H1 (cell line): Measurements from ENCODE around the gene PCDH19. TPM values are rescaled to one million over a fixed set of nuclear protein-coding genes. Genes with fewer than 3 reads are reported as not detected.
A peak's percentile ranks its signal among the peaks of the same experiment; 100 is the strongest.

Experiments used
- CTCF ChIA-PET: fragments of 300-600 bp; sonication (Branson Sonifier 250); formaldehyde crosslinking; loops from one replicate; lab custom pipeline; 2021; ENCODE audit not compliant: partially characterized antibody; lab: Charles Lee
- POLR2A ChIA-PET: fragments of 300-600 bp; sonication (Branson Sonifier 250); formaldehyde crosslinking; loops from one replicate; lab custom pipeline; 2021; ENCODE audit warnings: inconsistent platforms; ENCODE audit not compliant: partially characterized antibody; lab: Charles Lee
- DNase-seq, 2 experiments: peaks; one replicate each; pipeline versions ENCODE4 v3.0.0 to v3.0.0-alpha.2; 2010 to 2022; ENCODE audit warnings: low spot score in 2 of 2, low read depth in 1 of 2, mixed read lengths in 1 of 2
- FAIRE-seq: peaks from 2 replicates; lab custom pipeline; 2011; peaks lifted over from hg19 to GRCh38; lab: Jason Lieb, UNC
- H2AFZ ChIP-seq: 2 replicates; pipeline ENCODE4 v1.8.1; 2012; ENCODE audit warnings: low read length, inconsistent platforms
- H2AK5ac ChIP-seq: 2 replicates; pipeline ENCODE4 v1.6.1; 2013; ENCODE audit warnings: low read depth, low read length
- H2BK120ac ChIP-seq: replicated peaks from 2 replicates; pipeline ENCODE3; 2013; ENCODE audit warnings: low read depth, low read length, inconsistent platforms
- H2BK12ac ChIP-seq: 2 replicates; pipeline ENCODE4 v1.6.1; 2013; ENCODE audit warnings: low read depth, low read length
- H2BK15ac ChIP-seq: 2 replicates; pipeline ENCODE4 v1.6.1; 2013; ENCODE audit warnings: low read length
- H2BK20ac ChIP-seq: 2 replicates; pipeline ENCODE4 v1.6.1; 2013; ENCODE audit warnings: low read length
- H2BK5ac ChIP-seq: 2 replicates; pipeline ENCODE4 v1.6.1; 2013; ENCODE audit warnings: low read depth, low read length
- H3K14ac ChIP-seq: 2 replicates; pipeline ENCODE4 v1.6.1; 2013; ENCODE audit warnings: inconsistent platforms; ENCODE audit not compliant: insufficient read length
- H3K18ac ChIP-seq: 2 replicates; pipeline ENCODE4 v1.6.1; 2013; ENCODE audit warnings: low read length; ENCODE audit errors: extremely low read depth
- H3K23ac ChIP-seq: 2 replicates; pipeline ENCODE4 v1.6.1; 2013; ENCODE audit warnings: inconsistent platforms; ENCODE audit not compliant: insufficient read length
- H3K23me2 ChIP-seq: 2 replicates; pipeline ENCODE4 v1.6.1; 2013; ENCODE audit warnings: low read depth, low read length
- H3K27ac ChIP-seq: 2 replicates; pipeline ENCODE4 v1.6.1; 2011; ENCODE audit warnings: low read depth, low read length, inconsistent platforms
- H3K27me3 ChIP-seq, 4 experiments: replicated peaks in 1 of 4; 1 replicate in 1 of 4; 2 replicates in 3 of 4; pipeline versions ENCODE4 v1.6.1 to v1.8.1; 2011 to 2013; ENCODE audit warnings: low read length in 3 of 4, mild to moderate bottlenecking in 3 of 4, inconsistent platforms in 2 of 4, mixed read lengths in 2 of 4, moderate library complexity in 1 of 4; ENCODE audit not compliant: control insufficient read depth in 3 of 4, insufficient read depth in 3 of 4; ENCODE audit errors: extremely low read depth in 1 of 4
- H3K36me3 ChIP-seq, 4 experiments: 2 replicates each; pipeline versions ENCODE4 v1.6.1 to v1.8.1; 2011 to 2013; ENCODE audit warnings: mild to moderate bottlenecking in 4 of 4, low read length in 3 of 4, moderate library complexity in 2 of 4, control low read depth in 1 of 4, inconsistent platforms in 1 of 4; ENCODE audit not compliant: insufficient read depth in 4 of 4, control insufficient read depth in 2 of 4
- H3K4ac ChIP-seq: replicated peaks from 2 replicates; pipeline ENCODE3; 2013; ENCODE audit warnings: low read length, low read depth, mixed read lengths, inconsistent platforms; ENCODE audit not compliant: insufficient read length
- H3K4me1 ChIP-seq, 4 experiments: replicated peaks in 1 of 4; 1 replicate in 1 of 4; 2 replicates in 3 of 4; pipeline versions ENCODE4 v1.6.1 to v1.8.1; 2011 to 2013; ENCODE audit warnings: low read length in 3 of 4, inconsistent platforms in 2 of 4, mixed read lengths in 1 of 4; ENCODE audit not compliant: insufficient read depth in 4 of 4, control insufficient read depth in 3 of 4
- H3K4me2 ChIP-seq, 2 experiments: 2 replicates each; pipeline versions ENCODE4 v1.6.1 to v1.8.1; 2011 to 2013; ENCODE audit warnings: low read depth in 2 of 2, low read length in 2 of 2, control low read depth in 1 of 2, inconsistent platforms in 1 of 2, mild to moderate bottlenecking in 1 of 2; ENCODE audit not compliant: insufficient read depth in 1 of 2
- H3K4me3 ChIP-seq, 4 experiments: fragments of 200-600, 300-600 bp in 1 of 4; sonication (generic), shearing (Covaris generic), sonication (Bioruptor Twin) in 1 of 4; 2 replicates each; pipeline versions ENCODE4 v1.5.1 to v1.8.1; 2011 to 2016; ENCODE audit warnings: low read length in 4 of 4, low read depth in 3 of 4, control low read depth in 2 of 4, inconsistent platforms in 2 of 4, mild to moderate bottlenecking in 2 of 4, mixed read lengths in 1 of 4, moderate library complexity in 1 of 4; ENCODE audit not compliant: insufficient read depth in 2 of 4; ENCODE audit errors: extremely low read depth in 1 of 4
- H3K56ac ChIP-seq: replicated peaks from 2 replicates; pipeline ENCODE3; 2013; ENCODE audit warnings: low read depth, mild to moderate bottlenecking, mixed read lengths, low read length, inconsistent platforms; ENCODE audit not compliant: insufficient read length
- H3K79me1 ChIP-seq: 2 replicates; pipeline ENCODE4 v1.6.1; 2013; ENCODE audit warnings: low read depth, low read length, control low read depth
- H3K79me2 ChIP-seq, 2 experiments: 2 replicates each; pipeline versions ENCODE4 v1.6.1 to v1.8.1; 2012 to 2013; ENCODE audit warnings: low read length in 2 of 2, mild to moderate bottlenecking in 2 of 2, inconsistent platforms in 1 of 2; ENCODE audit not compliant: insufficient read depth in 2 of 2, control insufficient read depth in 1 of 2
- H3K9ac ChIP-seq, 4 experiments: replicated peaks in 1 of 4; 1 replicate in 1 of 4; 2 replicates in 3 of 4; pipeline versions ENCODE4 v1.6.1 to v1.8.1; 2011 to 2013; ENCODE audit warnings: low read depth in 3 of 4, low read length in 3 of 4, control low read depth in 2 of 4, mild to moderate bottlenecking in 2 of 4, moderate library complexity in 2 of 4, inconsistent platforms in 1 of 4; ENCODE audit errors: extremely low read depth in 1 of 4
- H3K9me3 ChIP-seq, 2 experiments: 2 replicates each; pipeline versions ENCODE4 v1.6.1 to v1.8.1; 2012 to 2013; ENCODE audit warnings: mild to moderate bottlenecking in 2 of 2, moderate library complexity in 2 of 2, control low read depth in 1 of 2, inconsistent platforms in 1 of 2, low read depth in 1 of 2, low read length in 1 of 2, mixed read lengths in 1 of 2; ENCODE audit not compliant: insufficient read depth in 2 of 2
- H4K20me1 ChIP-seq, 2 experiments: replicated peaks in 1 of 2; 2 replicates each; pipeline versions ENCODE3 to v1.8.1; 2011 to 2013; ENCODE audit warnings: inconsistent platforms in 2 of 2, low read length in 2 of 2, mild to moderate bottlenecking in 1 of 2; ENCODE audit not compliant: insufficient read depth in 2 of 2, control insufficient read depth in 1 of 2
- H4K5ac ChIP-seq: 2 replicates; pipeline ENCODE4 v1.6.1; 2013; ENCODE audit warnings: low read length, low read depth, mixed read lengths, inconsistent platforms; ENCODE audit not compliant: insufficient read length
- H4K8ac ChIP-seq: 2 replicates; pipeline ENCODE4 v1.8.0; 2013; ENCODE audit warnings: mild to moderate bottlenecking, moderate library complexity, low read length, inconsistent platforms; ENCODE audit not compliant: insufficient read depth; ENCODE audit errors: extremely low read depth
- H4K91ac ChIP-seq: replicated peaks from 2 replicates; pipeline ENCODE3; 2013; ENCODE audit warnings: low read length, mixed read lengths, inconsistent platforms; ENCODE audit not compliant: insufficient read length
- BCL11A ChIP-seq, 2 experiments: IDR thresholded peaks; one replicate each; pipeline ENCODE4 v1.6.1; 2011; ENCODE audit warnings: low read depth in 2 of 2, low read length in 2 of 2, mild to moderate bottlenecking in 2 of 2
- CHD1 ChIP-seq: IDR thresholded peaks from 2 replicates; pipeline ENCODE4 v1.6.1; 2012; ENCODE audit warnings: low read depth, low read length, improper control_type of control experiment
- CTCF ChIP-seq, 3 experiments: IDR thresholded peaks; 1 replicate in 2 of 3; 2 replicates in 1 of 3; pipeline versions ENCODE4 v1.5.1 to v1.6.1; 2011; ENCODE audit warnings: low read length in 3 of 3, mild to moderate bottlenecking in 3 of 3, inconsistent platforms in 2 of 3, low read depth in 1 of 3, moderate library complexity in 1 of 3; ENCODE audit not compliant: insufficient read depth in 1 of 3; ENCODE audit errors: control extremely low read depth in 1 of 3
- GTF2F1 ChIP-seq: IDR thresholded peaks from 2 replicates; pipeline ENCODE4 v1.6.1; 2012; ENCODE audit warnings: low read depth, low read length, improper control_type of control experiment, borderline replicate concordance
- KDM5A ChIP-seq: fragments of 200-600 bp; IDR thresholded peaks from 2 replicates; pipeline ENCODE4 v1.7.1; 2012; ENCODE audit warnings: mild to moderate bottlenecking, low read length, inconsistent platforms, mixed read lengths
- NANOG ChIP-seq: IDR thresholded peaks from 2 replicates; pipeline ENCODE4 v1.6.1; 2011; ENCODE audit warnings: low read length, low read depth, mild to moderate bottlenecking, inconsistent platforms; ENCODE audit not compliant: insufficient read depth, poor library complexity, severe bottlenecking
- POU5F1 ChIP-seq: IDR thresholded peaks from 2 replicates; pipeline ENCODE4 v1.6.1; 2011; ENCODE audit warnings: low read depth, mild to moderate bottlenecking, low read length, moderate library complexity
- RFX5 ChIP-seq: IDR thresholded peaks from 2 replicates; pipeline ENCODE4 v1.6.1; 2011; ENCODE audit warnings: low read depth, low read length, improper control_type of control experiment, borderline replicate concordance
- RXRA ChIP-seq: IDR thresholded peaks from 2 replicates; pipeline ENCODE4 v1.6.1; 2011; ENCODE audit warnings: low read depth, mild to moderate bottlenecking, low read length, moderate library complexity; ENCODE audit not compliant: insufficient read depth
- ZNF274 ChIP-seq: IDR thresholded peaks from 2 replicates; pipeline ENCODE4 v1.7.0; 2012; ENCODE audit warnings: low read length, borderline replicate concordance; ENCODE audit errors: extremely low read depth
- WGBS, 2 experiments: shearing (Covaris generic) in 1 of 2; methylation state at CpG; one replicate each; pipeline versions ENCODE4 v1.1.6 to v1.1.7; 2013 to 2015; ENCODE audit warnings: low lambda C conversion rate in 2 of 2, mixed read lengths in 2 of 2, inconsistent platforms in 1 of 2, low coverage in 1 of 2, missing lambda C conversion rate in 1 of 2; ENCODE audit not compliant: insufficient replicate concordance in 2 of 2, insufficient coverage in 1 of 2, insufficient read length in 1 of 2; ENCODE audit errors: extremely low coverage in 1 of 2, missing lambda C conversion rate in 1 of 2; 5-methylcytosine and 5-hydroxymethylcytosine counted together
- polyA plus RNA-seq, 7 experiments: library from polyadenylated mRNA; depleted of rRNA in 3 of 7; stranded (reverse) in 5 of 7; unstranded in 2 of 7; fragments of >200 nt in 5 of 7; fragments of 200-250 nt in 2 of 7; gene quantifications; 1 replicate in 5 of 7; 2 replicates in 1 of 7; 4 replicates in 1 of 7; pipeline versions ENCODE4 v1.2.1 to v1.2.3, GENCODE V29; 2011 to 2013; ENCODE audit warnings: missing spikeins in 2 of 7, mixed read lengths in 2 of 7
- total RNA-seq: library from RNA; stranded (reverse); fragmentation: NEBNext Ultra II Directional; extraction: Animal tissue kit (Norgen Biotek cat#: 25700); gene quantifications from 2 replicates; pipeline ENCODE4 v1.2.1, GENCODE V29; 2021

PCDH19 gene
- total and polyA plus RNA-seq, 2 of the 8 experiments (the other 6 are each of a cell fraction or from before 2014, with no cell fraction given), result 0.12 to 1.2 TPM

GRCh38 chrX:100417681-100418080 lies 7.6 kb upstream of the PCDH19 start:
- FAIRE-seq (peak; percentile 7), DNase-seq (no peak)
- H2BK120ac ChIP-seq, result no peak overlapping the region
- H3K23ac ChIP-seq, result no peak overlapping the region
- no peaks in the 10 kb centered on the region for H3K23me2 ChIP-seq
- no peak overlapping the region for H3K9ac ChIP-seq
- H2BK15ac ChIP-seq, result no peak overlapping the region
- TF ChIP-seq CHD1 (no peak), ZNF274 (no peak), CTCF (IDR thresholded peaks at IDR 0.05; ENCODE audit: control extremely low read depth in 1 of 3, insufficient read depth in 1 of 3, low read depth in 1 of 3, low read length in 3 of 3) (no peak), RXRA (no peak), BCL11A (IDR thresholded peaks at IDR 0.05; ENCODE audit: low read depth in 2 of 2, low read length in 2 of 2) (no peak), KDM5A (no peak), GTF2F1 (no peak), POU5F1 (no peak), NANOG (no peak), RFX5 (no peak)
- no peak overlapping the region for H3K4me3 ChIP-seq
- H4K91ac ChIP-seq, result no peak overlapping the region
- no peaks in the 10 kb centered on the region for H3K79me1 ChIP-seq
- peaks cover 0 to 7% (median 0%) of the 10 kb centered on the region in 4 experiments; a peak in 2 of 7 replicates for H3K4me1 ChIP-seq
- ChIA-PET POLR2A (no interaction called here), CTCF (interaction anchor here (0.6 to 1.5 kb wide), 4 partner anchors 15 to 665 kb away, joined by 3 read pairs; no protein-coding TSS in a partner anchor)
- no peak overlapping the region for H2AK5ac ChIP-seq
- H2BK12ac ChIP-seq, result no peak overlapping the region
- H4K20me1 ChIP-seq, result no peaks in the 10 kb centered on the region
- H3K79me2 ChIP-seq, result no peaks in the 10 kb centered on the region
- no peak overlapping the region for H4K8ac ChIP-seq
- no peak overlapping the region for H3K56ac ChIP-seq
- peaks cover 2 to 3% (median 3%) of the 10 kb centered on the region in 4 experiments; a peak in 6 of 7 replicates for H3K27me3 ChIP-seq
- H2BK20ac ChIP-seq, result no peak overlapping the region
- H3K9me3 ChIP-seq, result no peaks in the 10 kb centered on the region
- no peak overlapping the region for H2AFZ ChIP-seq
- no peak overlapping the region; a peak in 1 of 4 replicates for H3K4me2 ChIP-seq
- WGBS, 2 experiments, result 40% methylated on average over 1 of the region's 3 CpGs; no CpG with 5 or more reads in 1 of the 2 experiments
- no peak overlapping the region for H4K5ac ChIP-seq
- no peak overlapping the region for H3K27ac ChIP-seq
- no peak overlapping the region for H3K4ac ChIP-seq
- H3K14ac ChIP-seq, result no peak overlapping the region
- H3K18ac ChIP-seq, result no peak overlapping the region
- no peak overlapping the region for H2BK5ac ChIP-seq
- H3K36me3 ChIP-seq, result no peaks in the 10 kb centered on the region
